GF-D8 (cell line): Measurements from ENCODE around the gene BMP7.

Experiments used
- DNase-seq: peaks from one replicate; lab custom pipeline; 2025; lab: John Stamatoyannopoulos, UW

Gene BMP7

GRCh38 chr20:57145089-57145631 is 121.3 kb downstream of the BMP7 start:
- no peak for DNase-seq

DNA sequence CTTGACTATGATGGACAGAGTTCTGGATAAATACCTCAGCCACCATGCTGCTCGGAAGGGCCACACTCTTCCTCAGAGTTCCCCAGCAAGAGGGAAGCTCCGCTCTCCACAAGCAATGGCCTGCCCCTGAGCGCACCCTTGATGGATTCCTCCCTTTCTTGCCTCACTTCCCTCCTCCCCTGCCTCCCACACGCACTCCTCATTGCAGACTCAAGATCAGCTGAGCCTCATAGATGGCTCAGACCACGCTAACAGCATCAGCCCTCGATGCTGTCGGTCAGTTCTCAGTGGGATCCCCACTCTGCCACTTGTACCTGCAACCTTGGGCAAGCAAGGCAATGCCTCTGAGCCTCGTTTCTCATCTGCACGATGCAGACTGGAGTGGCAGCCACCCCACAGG is 123.3 kb downstream of the BMP7 start:
- DNase-seq: no peak

DNA sequence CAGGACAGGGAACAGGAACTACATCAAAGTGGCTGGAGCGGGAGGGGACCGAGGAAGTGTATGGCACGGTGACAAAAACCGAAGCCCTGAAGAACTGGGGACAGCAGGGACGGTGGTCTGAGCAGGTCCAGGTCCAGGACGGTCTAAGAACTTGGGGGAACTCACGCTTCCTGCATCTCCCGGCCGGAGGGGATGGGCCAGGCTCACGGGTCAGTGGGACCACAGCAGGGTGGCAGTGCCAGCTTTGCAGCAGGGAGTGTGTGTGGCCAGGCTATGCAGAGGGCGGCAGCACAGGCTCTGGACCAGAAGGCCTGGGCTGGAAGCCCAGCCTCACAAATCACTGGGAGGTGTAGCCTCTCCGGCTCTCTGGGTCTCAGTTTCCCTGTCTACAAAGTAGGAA is 123.8 kb downstream of the BMP7 start:
- DNase-seq: no peak

DNA sequence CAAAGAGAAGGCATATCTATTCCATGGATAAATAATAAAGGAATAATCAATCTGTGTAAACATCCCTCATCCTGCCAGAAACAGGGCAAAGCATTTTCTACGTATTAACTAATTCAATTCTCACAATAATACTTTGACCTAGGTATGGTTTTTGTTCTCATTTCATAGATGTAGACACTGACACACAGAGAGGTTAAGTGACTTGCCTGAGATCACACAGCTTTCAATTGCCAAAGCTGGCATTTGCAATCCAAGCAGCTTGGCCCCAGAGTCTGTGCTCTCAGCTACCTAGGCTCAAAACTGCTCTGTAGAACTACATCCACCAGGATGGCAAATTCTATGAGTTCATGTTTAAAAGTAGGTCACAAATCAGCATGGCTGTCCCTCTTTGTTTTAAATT is 124.9 kb downstream of the BMP7 start:
- no peak for DNase-seq

GRCh38 chr20:57140416-57140965 is 126.0 kb downstream of the BMP7 start:
- DNase-seq: no peak

DNA sequence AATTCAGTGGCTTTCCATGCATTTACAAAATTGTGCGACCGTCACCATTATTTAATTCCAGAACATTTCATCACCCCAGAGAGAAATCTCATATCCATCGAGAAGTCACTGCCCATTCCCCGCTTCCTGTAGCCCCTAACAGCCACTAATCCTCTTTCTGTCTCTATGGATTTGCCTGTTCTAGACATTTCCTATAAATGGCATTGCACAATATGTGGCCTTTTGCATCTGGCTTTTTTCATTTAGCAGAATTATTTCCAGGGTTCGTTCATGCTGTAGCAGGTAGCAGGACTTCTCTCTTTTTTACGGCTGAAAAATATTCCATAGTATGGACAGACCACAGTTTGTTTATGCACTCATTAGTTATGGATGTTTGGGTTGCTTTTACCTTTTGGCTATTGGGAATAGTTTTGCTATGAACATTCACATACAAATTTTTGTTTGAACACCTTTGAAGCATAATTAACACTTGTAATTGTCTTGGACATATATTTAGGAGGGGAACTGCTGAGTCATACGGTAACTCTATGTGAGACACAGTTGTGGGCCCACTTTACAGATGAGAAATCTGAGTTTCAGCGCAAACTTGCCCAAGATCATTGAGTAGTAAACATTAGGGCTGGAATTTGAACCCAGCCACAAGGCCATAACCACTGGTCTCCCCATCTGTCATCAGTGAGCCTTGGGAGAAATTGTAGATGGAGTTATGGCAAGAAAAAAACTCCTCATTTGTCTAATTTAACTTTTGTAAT is 126.9 kb downstream of the BMP7 start:
- no peak for DNase-seq

GRCh38 chr20:57138198-57138995 is 128.0 kb downstream of the BMP7 start:
- DNase-seq: no peak

DNA sequence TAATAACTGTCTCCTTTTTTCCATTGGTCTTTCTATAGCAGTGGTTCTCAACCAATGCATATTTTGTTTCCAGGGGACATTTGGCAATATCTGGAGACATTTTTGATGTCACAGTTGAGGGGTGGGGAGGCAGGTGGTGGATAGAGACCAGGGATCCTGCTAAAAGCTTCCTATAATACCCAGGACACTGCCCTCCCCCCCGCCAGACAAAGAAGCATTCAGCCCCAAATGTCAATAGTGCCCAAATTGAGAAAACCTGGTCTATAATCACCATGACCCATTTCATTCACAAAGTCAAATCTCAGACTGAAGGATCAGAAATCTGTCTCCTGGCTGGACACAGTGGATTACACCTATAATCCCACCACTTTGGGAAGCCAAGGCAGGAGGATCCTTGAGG is 128.8 kb downstream of the BMP7 start:
- no peak for DNase-seq

- DNase-seq: no peak
Observed at GRCh38 chr20:57136734-57137133, 129.7 kb downstream of the BMP7 start.

- DNase-seq: no peak
Observed at GRCh38 chr20:57135875-57136274, 130.6 kb downstream of the BMP7 start.

- no peak for DNase-seq
Observed at GRCh38 chr20:57134804-57135203, 131.6 kb downstream of the BMP7 start.

GRCh38 chr20:57133926-57134650 is 132.4 kb downstream of the BMP7 start:
- DNase-seq: no peak

GRCh38 chr20:57131601-57132391 is 134.6 kb downstream of the BMP7 start:
- DNase-seq: no peak

DNA sequence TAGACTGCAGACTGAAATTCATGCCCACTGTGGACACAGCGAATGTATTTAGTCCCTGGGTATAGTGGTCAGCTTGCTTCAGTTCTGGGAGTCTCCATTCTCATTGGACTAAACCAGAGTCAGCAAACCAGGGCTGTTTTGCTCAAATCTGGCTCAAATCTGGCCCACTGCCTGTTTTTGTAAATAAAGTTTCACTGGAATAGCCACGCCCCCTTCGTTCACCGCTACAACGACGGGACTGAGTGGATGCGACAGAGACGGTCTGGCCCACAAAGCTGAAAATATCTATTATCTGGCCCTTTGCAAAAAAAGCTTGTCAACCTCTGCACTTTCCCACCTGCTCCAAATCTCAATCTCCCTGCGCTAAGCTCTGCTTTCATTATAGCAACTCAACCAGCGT is 135.4 kb downstream of the BMP7 start:
- DNase-seq: no peak

DNA sequence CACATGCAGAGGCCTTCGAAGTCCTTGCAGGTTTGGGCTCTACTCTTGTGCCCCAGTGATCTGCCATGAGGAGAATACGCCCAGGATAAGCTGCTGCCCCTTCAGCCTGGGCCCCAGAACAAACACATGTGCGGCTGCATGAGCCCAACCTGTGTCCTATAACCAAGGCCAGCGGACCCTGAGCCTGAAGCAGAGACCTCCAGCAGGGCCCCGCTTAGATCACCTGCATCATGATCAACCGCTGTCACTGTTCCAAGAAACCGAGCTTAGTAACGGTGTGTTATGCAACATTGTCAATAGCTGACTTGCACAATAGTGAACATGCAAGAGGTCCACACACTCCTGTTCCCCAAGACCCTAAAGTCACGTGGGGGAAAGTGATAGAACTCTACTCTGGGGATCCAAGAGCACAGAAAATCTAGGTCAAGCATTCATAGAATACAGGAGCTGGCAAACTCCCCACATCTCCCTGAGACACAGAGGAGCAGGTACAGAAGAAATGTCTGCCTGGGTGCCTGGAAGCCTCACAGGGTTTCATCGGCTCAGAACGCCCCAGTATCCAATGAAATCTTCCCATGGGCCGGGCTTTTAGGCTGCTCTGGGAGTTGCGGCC is 136.2 kb downstream of the BMP7 start:
- no peak for DNase-seq

- no peak for DNase-seq
Observed at GRCh38 chr20:57129303-57129702, 137.1 kb downstream of the BMP7 start.

DNA sequence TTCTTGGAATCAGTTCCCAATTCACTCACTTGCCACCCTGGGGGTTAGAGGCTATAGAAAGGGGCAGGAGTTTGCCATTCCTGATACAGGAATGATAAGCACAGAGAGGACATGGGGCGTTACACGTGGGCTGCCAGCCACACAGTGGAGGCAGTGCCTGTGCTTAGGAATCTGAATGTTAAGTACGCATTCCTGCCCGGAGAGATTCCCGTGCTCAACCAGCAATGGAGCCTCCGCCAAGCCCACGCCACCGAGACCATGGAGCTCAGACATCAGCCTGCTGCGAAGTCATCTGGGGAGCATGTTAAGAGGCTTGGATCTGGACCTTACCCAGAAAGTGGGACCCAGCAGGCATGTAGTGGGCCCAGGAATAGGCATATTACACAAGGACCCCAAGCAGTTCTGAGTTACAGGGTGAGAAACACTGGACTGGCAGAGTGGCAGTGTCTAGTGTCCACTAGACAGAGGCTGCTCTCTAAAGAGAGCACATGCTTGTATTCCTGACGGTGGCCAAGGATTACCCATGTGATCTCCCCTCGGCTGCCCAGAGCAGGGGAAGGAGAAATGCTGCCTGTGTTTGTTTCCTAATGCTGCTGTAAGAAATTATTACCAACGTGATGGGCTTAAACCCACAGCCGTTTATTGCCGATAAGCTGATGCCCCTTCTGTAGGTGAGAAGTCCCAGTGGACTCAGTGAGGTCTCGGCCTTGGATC is 138.2 kb downstream of the BMP7 start:
- no peak for DNase-seq

- DNase-seq: no peak
Observed at GRCh38 chr20:57126481-57127092, 139.9 kb downstream of the BMP7 start.

DNA sequence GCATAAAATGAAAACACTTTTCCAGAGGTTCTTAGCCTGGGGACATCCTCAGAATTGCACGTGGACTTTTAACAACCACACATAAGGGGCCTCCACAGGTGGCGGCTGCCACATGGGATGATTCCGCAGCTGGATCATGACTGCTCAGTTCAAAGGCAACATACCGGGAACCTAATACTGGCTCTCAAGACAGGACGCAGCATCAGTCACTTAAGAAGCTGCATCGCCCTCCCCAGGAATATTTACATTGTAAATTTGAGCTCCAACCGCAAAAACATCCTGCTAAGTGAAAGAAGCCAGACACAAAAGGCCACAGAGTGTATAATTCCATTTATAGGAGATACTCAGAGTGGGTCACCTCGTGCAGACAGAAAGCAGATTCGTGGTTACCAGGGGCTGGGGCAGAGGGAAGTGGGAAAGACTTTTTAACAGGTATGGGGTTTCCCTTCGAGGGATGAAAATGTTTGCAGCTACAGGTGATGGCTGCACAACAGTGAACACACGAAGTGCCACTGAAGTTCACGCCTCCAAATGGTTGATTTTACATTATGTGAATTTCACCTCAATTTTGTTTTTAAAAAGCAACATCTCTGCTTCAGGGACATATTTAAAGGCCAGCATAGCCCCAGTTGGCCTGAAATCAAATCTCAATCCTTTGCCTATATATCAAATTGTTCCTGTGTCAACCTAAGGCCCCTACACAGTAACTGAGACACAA is 141.5 kb downstream of the BMP7 start:
- no peak for DNase-seq
